ENCODE measurements around the gene CTDP1.

DNA sequence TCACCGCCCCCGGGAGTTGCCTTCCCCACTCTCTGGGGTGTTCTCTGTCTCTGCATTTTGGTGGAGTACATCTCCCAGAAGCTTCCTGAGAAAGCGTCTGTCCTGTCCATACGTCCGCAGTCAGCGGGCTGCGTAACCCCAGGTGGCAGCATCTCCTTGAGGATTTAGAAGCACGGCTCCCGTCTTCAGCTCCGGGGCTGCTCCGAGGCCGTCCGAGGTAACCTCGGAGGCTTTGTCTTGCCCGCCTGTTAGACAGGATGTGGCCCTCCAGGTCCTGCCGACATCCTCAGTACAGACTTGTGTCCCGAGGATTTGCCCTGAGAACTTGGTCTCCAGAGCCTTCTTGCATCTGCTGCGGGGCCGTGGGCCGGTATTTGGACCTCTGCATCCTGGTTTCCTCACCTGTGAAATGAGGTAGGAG is 58.4 kb downstream of the CTDP1 start:
- TF ChIP-seq, protein P1, sequence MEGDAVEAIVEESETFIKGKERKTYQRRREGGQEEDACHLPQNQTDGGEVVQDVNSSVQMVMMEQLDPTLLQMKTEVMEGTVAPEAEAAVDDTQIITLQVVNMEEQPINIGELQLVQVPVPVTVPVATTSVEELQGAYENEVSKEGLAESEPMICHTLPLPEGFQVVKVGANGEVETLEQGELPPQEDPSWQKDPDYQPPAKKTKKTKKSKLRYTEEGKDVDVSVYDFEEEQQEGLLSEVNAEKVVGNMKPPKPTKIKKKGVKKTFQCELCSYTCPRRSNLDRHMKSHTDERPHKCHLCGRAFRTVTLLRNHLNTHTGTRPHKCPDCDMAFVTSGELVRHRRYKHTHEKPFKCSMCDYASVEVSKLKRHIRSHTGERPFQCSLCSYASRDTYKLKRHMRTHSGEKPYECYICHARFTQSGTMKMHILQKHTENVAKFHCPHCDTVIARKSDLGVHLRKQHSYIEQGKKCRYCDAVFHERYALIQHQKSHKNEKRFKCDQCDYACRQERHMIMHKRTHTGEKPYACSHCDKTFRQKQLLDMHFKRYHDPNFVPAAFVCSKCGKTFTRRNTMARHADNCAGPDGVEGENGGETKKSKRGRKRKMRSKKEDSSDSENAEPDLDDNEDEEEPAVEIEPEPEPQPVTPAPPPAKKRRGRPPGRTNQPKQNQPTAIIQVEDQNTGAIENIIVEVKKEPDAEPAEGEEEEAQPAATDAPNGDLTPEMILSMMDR (conservative IDR thresholded peaks at IDR 0.05; ENCODE audit: low read length): no peak
- TF ChIP-seq EZH2phosphoT487 (IDR thresholded peaks at IDR 0.05; ENCODE audit: borderline replicate concordance): no peak

Measured in Loucy (cell line).